GM06990 (cell line): Measurements from ENCODE around the gene CANX.
A peak's percentile ranks its signal among the peaks of the same experiment; 100 is the strongest.

Source experiments
- DNase-seq: peaks from one replicate; pipeline ENCODE4 v3.0.0-alpha.2; 2011; ENCODE audit not compliant: insufficient read length; ENCODE audit errors: extremely low read depth
- H3K27me3 ChIP-seq: replicated peaks from 2 replicates; pipeline ENCODE4 v1.6.0; 2011; ENCODE audit warnings: low read length; ENCODE audit not compliant: control insufficient read depth, insufficient read depth
- H3K36me3 ChIP-seq: 2 replicates; pipeline ENCODE4 v1.5.1; 2011; ENCODE audit warnings: low read length; ENCODE audit not compliant: control insufficient read depth, insufficient read depth
- H3K4me3 ChIP-seq: replicated peaks from 2 replicates; pipeline ENCODE4 v1.5.1; 2011; ENCODE audit warnings: low read depth, mild to moderate bottlenecking, control low read depth, low read length
- CTCF ChIP-seq: IDR thresholded peaks from 2 replicates; pipeline ENCODE4 v1.5.1; 2011; ENCODE audit warnings: low read length, control low read depth, mild to moderate bottlenecking, inconsistent platforms; ENCODE audit not compliant: insufficient read depth, poor library complexity, severe bottlenecking

The CANX gene

DNA sequence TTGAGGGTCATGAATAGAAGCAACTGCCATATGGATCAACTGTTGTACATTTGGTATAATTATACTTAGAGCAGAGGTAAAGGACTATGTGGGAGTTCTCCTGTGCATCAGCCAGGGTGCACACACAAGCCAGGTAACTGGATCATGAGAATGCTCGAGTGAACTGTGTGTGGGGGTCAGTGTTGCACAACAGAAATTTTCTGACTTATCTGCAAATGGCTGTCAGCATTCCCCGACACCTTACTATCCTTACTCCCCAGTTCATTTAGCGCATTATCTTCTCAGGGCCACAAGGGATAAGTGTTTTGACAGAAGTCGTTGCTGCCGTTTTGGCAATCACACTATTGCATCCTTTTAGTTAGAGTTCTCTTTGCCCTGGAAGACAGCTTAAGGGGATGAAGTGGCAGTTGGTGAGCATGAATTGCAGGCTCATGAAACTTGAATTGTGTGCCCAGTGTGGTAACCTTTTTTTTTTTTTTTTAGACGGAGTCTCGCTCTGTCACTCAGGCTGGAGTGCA, 1.7 kb downstream of the CANX start:
- TF ChIP-seq CTCF = no peak
- H3K4me3 ChIP-seq = peak overlapping the region; percentile 92
- no peak for DNase-seq
- H3K27me3 ChIP-seq = no peaks in the 10 kb centered on the region
- peaks cover 6% of the 10 kb centered on the region for H3K36me3 ChIP-seq

GRCh38 chr5:179716286-179716685, 17.5 kb downstream of the CANX start:
- DNase-seq = no peak
- Histone ChIP-seq H3K27me3 (no peaks in the 10 kb centered on the region), H3K4me3 (no peak overlapping the region), H3K36me3 (peaks cover 20% of the 10 kb centered on the region)
- TF ChIP-seq CTCF = no peak

DNA sequence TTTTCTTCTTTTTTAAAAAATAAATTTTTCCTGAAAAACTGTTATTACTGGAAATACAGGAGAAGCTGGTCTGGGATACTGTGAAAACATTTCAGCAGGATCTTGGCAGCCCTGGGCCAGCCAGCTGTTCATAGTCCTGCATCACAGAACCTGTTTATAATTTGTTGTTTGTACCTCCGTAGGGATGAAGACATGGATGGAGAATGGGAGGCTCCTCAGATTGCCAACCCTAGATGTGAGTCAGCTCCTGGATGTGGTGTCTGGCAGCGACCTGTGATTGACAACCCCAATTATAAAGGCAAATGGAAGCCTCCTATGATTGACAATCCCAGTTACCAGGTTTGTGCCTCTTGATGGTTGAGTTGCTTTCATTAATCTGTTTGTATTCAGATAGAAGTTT, 21.5 kb downstream of the CANX start:
- Histone ChIP-seq H3K27me3 (no peaks in the 10 kb centered on the region), H3K4me3 (no peak overlapping the region), H3K36me3 (peaks cover 30% of the 10 kb centered on the region)
- DNase-seq = no peak
- TF ChIP-seq CTCF = no peak

DNA sequence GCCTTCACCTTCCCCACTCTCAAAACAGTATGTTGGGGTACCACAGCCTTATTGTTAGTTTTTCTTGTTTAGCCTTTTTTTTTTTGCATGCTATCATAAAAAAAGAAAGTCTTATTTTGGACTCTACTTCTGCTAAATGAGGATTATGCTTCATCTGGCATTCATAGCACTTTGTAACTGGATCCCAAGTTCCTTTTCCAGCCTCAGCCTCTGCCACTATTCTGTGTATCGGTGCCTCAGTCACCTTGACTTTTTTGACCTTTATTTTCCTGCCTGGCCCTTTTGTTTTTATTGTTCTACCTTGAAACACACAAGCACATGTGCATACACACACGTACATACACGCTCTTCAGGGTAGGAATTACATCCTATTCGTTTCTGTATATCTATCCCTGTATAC, 25.4 kb downstream of the CANX start:
- no peak for TF ChIP-seq CTCF
- Histone ChIP-seq H3K36me3 (peaks cover 27% of the 10 kb centered on the region), H3K4me3 (no peak overlapping the region), H3K27me3 (no peaks in the 10 kb centered on the region)
- DNase-seq = no peak

DNA sequence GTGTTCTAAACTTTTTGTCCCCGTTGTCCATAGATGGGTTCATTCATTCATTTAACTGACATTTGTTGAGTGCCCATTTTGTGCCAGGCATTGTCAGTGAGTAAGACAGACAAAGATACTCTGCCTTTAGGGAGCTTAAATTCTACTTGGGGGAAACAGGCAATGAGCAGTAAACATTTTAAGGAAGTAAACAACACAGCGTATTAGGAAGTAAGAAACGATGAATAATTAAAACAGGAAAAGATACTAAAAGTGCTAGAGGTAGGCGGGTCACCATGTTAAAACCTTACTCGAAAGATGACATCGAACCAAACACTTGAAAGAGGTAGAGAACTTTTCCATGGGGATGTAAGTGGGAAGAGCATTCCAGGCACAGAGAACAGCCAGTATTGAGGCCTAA, 28.3 kb downstream of the CANX start:
- no peaks in the 10 kb centered on the region for H3K27me3 ChIP-seq
- H3K4me3 ChIP-seq = no peak overlapping the region
- no peak for DNase-seq
- TF ChIP-seq CTCF = no peak
- H3K36me3 ChIP-seq = peaks cover 20% of the 10 kb centered on the region

- no peak overlapping the region for H3K4me3 ChIP-seq
- peaks cover 16% of the 10 kb centered on the region for H3K36me3 ChIP-seq
- DNase-seq = no peak
- TF ChIP-seq CTCF = no peak
- H3K27me3 ChIP-seq = no peaks in the 10 kb centered on the region
Measured at GRCh38 chr5:179729303-179729702, 30.5 kb downstream of the CANX start.
